WERI-Rb-1 (cell line): ENCODE data around the gene NUP37.

Experiments
- DNase-seq: peaks from one replicate; pipeline ENCODE4 v3.0.0-alpha.2; 2020
- H3K27ac ChIP-seq: fragments of 250-450 bp; sonication (Bioruptor Pico); 2 replicates; pipeline ENCODE4 v1.5.1; 2020; ENCODE audit warnings: mild to moderate bottlenecking, moderate library complexity
- H3K27me3 ChIP-seq: fragments of 250-450 bp; sonication (Bioruptor Pico); 2 replicates; pipeline ENCODE4 v1.5.1; 2021; ENCODE audit warnings: mild to moderate bottlenecking, low read depth, moderate library complexity; ENCODE audit not compliant: insufficient read depth, severe bottlenecking
- H3K36me3 ChIP-seq: fragments of 250-450 bp; sonication (Bioruptor Pico); 2 replicates; pipeline ENCODE4 v1.5.1; 2020; ENCODE audit warnings: mild to moderate bottlenecking, moderate library complexity
- H3K4me3 ChIP-seq: 2 replicates; pipeline ENCODE4 v1.5.1; 2011; ENCODE audit warnings: low read depth, mild to moderate bottlenecking, control low read depth, low read length
- H3K9me3 ChIP-seq: fragments of 250-450 bp; sonication (Bioruptor Pico); 2 replicates; pipeline ENCODE4 v1.5.1; 2021; ENCODE audit warnings: mild to moderate bottlenecking, moderate library complexity; ENCODE audit not compliant: severe bottlenecking
- CTCF ChIP-seq: IDR thresholded peaks from 2 replicates; pipeline ENCODE4 v1.5.1; 2011; ENCODE audit warnings: low read depth, mild to moderate bottlenecking, control low read depth, inconsistent platforms, low read length

Gene NUP37

GRCh38 chr12:102033991-102034745, 85.7 kb downstream of the NUP37 start:
- no peaks in the 10 kb centered on the region for H3K27me3 ChIP-seq
- no peaks in the 10 kb centered on the region for H3K9me3 ChIP-seq
- TF ChIP-seq CTCF: no peak
- no peaks in the 10 kb centered on the region for H3K36me3 ChIP-seq
- no peak for DNase-seq
- no peak overlapping the region for H3K27ac ChIP-seq
- H3K4me3 ChIP-seq: no peak overlapping the region

- Histone ChIP-seq H3K4me3 (no peak overlapping the region), H3K27me3 (no peaks in the 10 kb centered on the region), H3K9me3 (no peaks in the 10 kb centered on the region), H3K36me3 (no peaks in the 10 kb centered on the region), H3K27ac (no peak overlapping the region)
- DNase-seq: no peak
- TF ChIP-seq CTCF: no peak
Measured at GRCh38 chr12:102031852-102032251, 88.1 kb downstream of the NUP37 start.

- Histone ChIP-seq H3K9me3 (no peaks in the 10 kb centered on the region), H3K27ac (no peak overlapping the region), H3K36me3 (no peaks in the 10 kb centered on the region), H3K4me3 (no peak overlapping the region), H3K27me3 (no peaks in the 10 kb centered on the region)
- DNase-seq: no peak
- TF ChIP-seq CTCF: no peak
Measured at GRCh38 chr12:102029141-102029540, 90.8 kb downstream of the NUP37 start.

- H3K27me3 ChIP-seq: no peaks in the 10 kb centered on the region
- TF ChIP-seq CTCF: no peak
- H3K27ac ChIP-seq: no peak overlapping the region
- H3K36me3 ChIP-seq: no peaks in the 10 kb centered on the region
- no peaks in the 10 kb centered on the region for H3K9me3 ChIP-seq
- DNase-seq: no peak
- no peak overlapping the region for H3K4me3 ChIP-seq
Measured at GRCh38 chr12:102026728-102027127, 93.2 kb downstream of the NUP37 start.

GRCh38 chr12:102024765-102025164, 95.1 kb downstream of the NUP37 start:
- Histone ChIP-seq H3K27ac (no peak overlapping the region), H3K9me3 (no peaks in the 10 kb centered on the region), H3K36me3 (no peaks in the 10 kb centered on the region), H3K27me3 (no peaks in the 10 kb centered on the region), H3K4me3 (no peak overlapping the region)
- TF ChIP-seq CTCF: no peak
- DNase-seq: no peak
